Prostate gland (tissue), 2 donors: ENCODE results near the gene MCFD2.

Source experiments
- CTCF ChIP-seq, 4 experiments: fragments of 200-600 bp in 2 of 4; fragments of 450-650 bp in 2 of 4; sonication (generic) in 2 of 4; IDR thresholded peaks; 1 replicate in 3 of 4; 2 replicates in 1 of 4; pipeline ENCODE4 v1.5.1; 2016 to 2019; ENCODE audit warnings: antibody characterized with exemption in 4 of 4, mild to moderate bottlenecking in 2 of 4, moderate library complexity in 2 of 4
- POLR2A ChIP-seq: fragments of 450-650 bp; IDR thresholded peaks from one replicate; pipeline ENCODE4 v1.6.1; 2016; ENCODE audit warnings: antibody characterized with exemption, mild to moderate bottlenecking
- POLR2AphosphoS5 ChIP-seq: sonication (generic); formaldehyde crosslinking; IDR thresholded peaks from one replicate; pipeline ENCODE4 v1.6.1; 2017; ENCODE audit warnings: antibody characterized with exemption

- TF ChIP-seq CTCF (IDR thresholded peaks at IDR 0.05) (no peak), POLR2AphosphoS5 (no peak), POLR2A (no peak)
Measured at GRCh38 chr2:46962751-46963150, 47.1 kb upstream of the MCFD2 start.
